ENCODE results near the gene FNDC3B. TPM values are rescaled to one million over a fixed set of nuclear protein-coding genes. Genes with fewer than 3 reads are reported as not detected.

Gene FNDC3B
- total RNA-seq, 2 experiments from 2014 or later, result 10.6 to 12.0 TPM

- peaks cover 32% of the 10 kb centered on the region for H3K4me1 Mint-ChIP-seq (ENCODE audit: low read depth)
- H3K27ac Mint-ChIP-seq, result no peak overlapping the region
- no peak for DNase-seq
- H3K27me3 Mint-ChIP-seq, result no peaks in the 10 kb centered on the region
- POLR2A ChIA-PET, result no interaction called here
- no peak for ATAC-seq
- CTCF ChIA-PET, result no interaction called here
- no peak for TF ChIP-seq CTCF (IDR thresholded peaks at IDR 0.05)
- H3K4me3 Mint-ChIP-seq, result no peak overlapping the region
- H3K9me3 Mint-ChIP-seq, result no peaks in the 10 kb centered on the region
- intact Hi-C loops (cut with micrococcal nuclease), result no loop called here
- no peaks in the 10 kb centered on the region for H3K36me3 Mint-ChIP-seq (ENCODE audit: low read depth)
Observed at GRCh38 chr3:172146349-172146748, 107.0 kb downstream of the FNDC3B start.

GRCh38 chr3:172147113-172147818, 107.9 kb downstream of the FNDC3B start:
- Mint-ChIP-seq H3K4me1 (ENCODE audit: low read depth) (peaks cover 29% of the 10 kb centered on the region), H3K4me3 (no peak overlapping the region), H3K27ac (no peak overlapping the region), H3K36me3 (ENCODE audit: low read depth) (no peaks in the 10 kb centered on the region), H3K27me3 (no peaks in the 10 kb centered on the region), H3K9me3 (no peaks in the 10 kb centered on the region)
- DNase-seq, result no peak
- intact Hi-C loops (cut with micrococcal nuclease), result no loop called here
- no peak for ATAC-seq
- POLR2A ChIA-PET, result interaction anchor here (0.6 kb wide), 1 partner anchor 16 kb away, joined by 3 read pairs; no protein-coding TSS in a partner anchor
- TF ChIP-seq CTCF (IDR thresholded peaks at IDR 0.05), result no peak
- CTCF ChIA-PET, result no interaction called here

- CTCF ChIA-PET, result no interaction called here
- DNase-seq, result no peak
- H3K36me3 Mint-ChIP-seq (ENCODE audit: low read depth), result no peaks in the 10 kb centered on the region
- TF ChIP-seq CTCF (IDR thresholded peaks at IDR 0.05), result no peak
- H3K27me3 Mint-ChIP-seq, result no peaks in the 10 kb centered on the region
- H3K4me3 Mint-ChIP-seq, result no peak overlapping the region
- intact Hi-C loops (cut with micrococcal nuclease), result no loop called here
- H3K4me1 Mint-ChIP-seq (ENCODE audit: low read depth), result peaks cover 34% of the 10 kb centered on the region
- POLR2A ChIA-PET, result no interaction called here
- no peaks in the 10 kb centered on the region for H3K9me3 Mint-ChIP-seq
- ATAC-seq, result no peak
- no peak overlapping the region for H3K27ac Mint-ChIP-seq
Observed at GRCh38 chr3:172148241-172148640, 108.9 kb downstream of the FNDC3B start.

GRCh38 chr3:172148702-172149565, 109.6 kb downstream of the FNDC3B start:
- CTCF ChIA-PET, result interaction anchor here (1.0 to 1.2 kb wide), 2 partner anchors 10 to 183 kb away, joined by 3 to 4 read pairs; no protein-coding TSS in a partner anchor

More at GRCh38 chr3:172148702-172149565, 109.6 kb downstream of the FNDC3B start:
- Mint-ChIP-seq H3K27me3 (no peaks in the 10 kb centered on the region), H3K9me3 (no peaks in the 10 kb centered on the region), H3K36me3 (ENCODE audit: low read depth) (no peaks in the 10 kb centered on the region), H3K4me1 (ENCODE audit: low read depth) (peaks cover 39% of the 10 kb centered on the region), H3K27ac (no peak overlapping the region), H3K4me3 (no peak overlapping the region)
- TF ChIP-seq CTCF (IDR thresholded peaks at IDR 0.05), result no peak
- ATAC-seq (no peak), DNase-seq (no peak)
- intact Hi-C loops (cut with micrococcal nuclease), result no loop called here
- POLR2A ChIA-PET, result no interaction called here

Data from activated CD8-positive, alpha-beta T cell treated with anti-CD3 and anti-CD28 coated beads for 36 hours (primary cell).